CD4-positive, alpha-beta T cell treated with Interleukin-17A for 4 hours (primary cell): ENCODE measurements around the gene MED27.

Experiments used
- DNase-seq: peaks from one replicate; pipeline ENCODE4 v3.0.0-alpha.2; 2020; ENCODE audit warnings: mixed read lengths

Gene MED27

GRCh38 chr9:131915181-131915580, 164.5 kb downstream of the MED27 start:
- no peak for DNase-seq

- DNase-seq = no peak
Observed at GRCh38 chr9:131912671-131913070, 167.0 kb downstream of the MED27 start.

GRCh38 chr9:131912069-131912468, 167.6 kb downstream of the MED27 start:
- DNase-seq = no peak

GRCh38 chr9:131910572-131910971, 169.1 kb downstream of the MED27 start:
- DNase-seq = no peak

GRCh38 chr9:131905144-131905543, 174.5 kb downstream of the MED27 start:
- no peak for DNase-seq

GRCh38 chr9:131899296-131900228, 180.1 kb downstream of the MED27 start:
- no peak for DNase-seq

- DNase-seq = no peak
Observed at GRCh38 chr9:131892902-131893500, 186.7 kb downstream of the MED27 start.

GRCh38 chr9:131892162-131892707, 187.4 kb downstream of the MED27 start:
- DNase-seq = no peak

GRCh38 chr9:131891598-131891997, 188.1 kb downstream of the MED27 start:
- DNase-seq = no peak

- DNase-seq = no peak
Observed at GRCh38 chr9:131889437-131890251, 190.0 kb downstream of the MED27 start.

GRCh38 chr9:131888923-131889322, 190.7 kb downstream of the MED27 start:
- DNase-seq = no peak

- no peak for DNase-seq
Observed at GRCh38 chr9:131887680-131888079, 192.0 kb downstream of the MED27 start.

- DNase-seq = no peak
Observed at GRCh38 chr9:131886826-131887225, 192.8 kb downstream of the MED27 start.

- no peak for DNase-seq
Observed at GRCh38 chr9:131885144-131885609, 194.5 kb downstream of the MED27 start.

GRCh38 chr9:131884222-131884621, 195.4 kb downstream of the MED27 start:
- DNase-seq = no peak

GRCh38 chr9:131880833-131881583, 198.7 kb downstream of the MED27 start:
- no peak for DNase-seq

GRCh38 chr9:131879911-131880290, 199.8 kb downstream of the MED27 start:
- DNase-seq = no peak

- no peak for DNase-seq
Observed at GRCh38 chr9:131879181-131879910, 200.3 kb downstream of the MED27 start.

GRCh38 chr9:131876486-131876885, 203.2 kb downstream of the MED27 start:
- no peak for DNase-seq

- no peak for DNase-seq
Observed at GRCh38 chr9:131875828-131876485, 203.7 kb downstream of the MED27 start.
